T-helper 1 cell treated with Interleukin-12 subunit alpha and Interleukin-12 subunit beta and Interleukin-4 antibody, amounts not matched to agents 30 μg/mL and 1 μg/mL, for 36 hours (primary cell): ENCODE results near the gene DLX4.

Experiments
- H3K27ac Mint-ChIP-seq: one replicate; pipeline ENCODE4 v1.8.0; 2021; ENCODE audit warnings: mild to moderate bottlenecking, mixed read lengths
- H3K27me3 Mint-ChIP-seq: one replicate; pipeline ENCODE4 v1.8.0; 2021; ENCODE audit warnings: low read depth, mixed read lengths
- H3K36me3 Mint-ChIP-seq: one replicate; pipeline ENCODE4 v1.8.0; 2021; ENCODE audit warnings: low read depth, mixed read lengths
- H3K4me1 Mint-ChIP-seq: one replicate; pipeline ENCODE4 v1.8.0; 2021; ENCODE audit warnings: low read depth, mixed read lengths
- H3K4me3 Mint-ChIP-seq: one replicate; pipeline ENCODE4 v1.8.0; 2021; ENCODE audit warnings: mild to moderate bottlenecking, moderate library complexity, mixed read lengths
- H3K9me3 Mint-ChIP-seq: one replicate; pipeline ENCODE4 v1.8.0; 2021; ENCODE audit warnings: mixed read lengths

The DLX4 gene

GRCh38 chr17:49969795-49970389 is 902 bp downstream of the DLX4 start:
- Mint-ChIP-seq H3K27me3 (peaks cover 91% of the 10 kb centered on the region), H3K4me3 (peak overlapping the region; percentile 82), H3K9me3 (no peaks in the 10 kb centered on the region), H3K4me1 (peaks cover 15% of the 10 kb centered on the region), H3K36me3 (no peaks in the 10 kb centered on the region), H3K27ac (no peak overlapping the region)

- Mint-ChIP-seq H3K27me3 (peaks cover 91% of the 10 kb centered on the region), H3K4me3 (peak overlapping the region; percentile 82), H3K9me3 (no peaks in the 10 kb centered on the region), H3K4me1 (peaks cover 12% of the 10 kb centered on the region), H3K36me3 (no peaks in the 10 kb centered on the region), H3K27ac (no peak overlapping the region)
Observed at GRCh38 chr17:49970498-49970897, 1.5 kb downstream of the DLX4 start.

GRCh38 chr17:49971199-49971847 is 2.3 kb downstream of the DLX4 start:
- H3K27ac Mint-ChIP-seq = no peak overlapping the region
- H3K4me1 Mint-ChIP-seq = peaks cover 10% of the 10 kb centered on the region
- H3K9me3 Mint-ChIP-seq = no peaks in the 10 kb centered on the region
- no peaks in the 10 kb centered on the region for H3K36me3 Mint-ChIP-seq
- no peak overlapping the region for H3K4me3 Mint-ChIP-seq
- peaks cover 88% of the 10 kb centered on the region for H3K27me3 Mint-ChIP-seq

- Mint-ChIP-seq H3K4me1 (peaks cover 10% of the 10 kb centered on the region), H3K4me3 (no peak overlapping the region), H3K9me3 (no peaks in the 10 kb centered on the region), H3K27me3 (peaks cover 85% of the 10 kb centered on the region), H3K27ac (no peak overlapping the region), H3K36me3 (no peaks in the 10 kb centered on the region)
Observed at GRCh38 chr17:49971848-49972485, 3.0 kb downstream of the DLX4 start.

- Mint-ChIP-seq H3K4me1 (peaks cover 10% of the 10 kb centered on the region), H3K27ac (no peak overlapping the region), H3K36me3 (no peaks in the 10 kb centered on the region), H3K27me3 (peaks cover 83% of the 10 kb centered on the region), H3K9me3 (no peaks in the 10 kb centered on the region), H3K4me3 (no peak overlapping the region)
Observed at GRCh38 chr17:49972486-49973270, 3.7 kb downstream of the DLX4 start.

- peaks cover 82% of the 10 kb centered on the region for H3K27me3 Mint-ChIP-seq
- no peak overlapping the region for H3K27ac Mint-ChIP-seq
- no peaks in the 10 kb centered on the region for H3K36me3 Mint-ChIP-seq
- no peaks in the 10 kb centered on the region for H3K9me3 Mint-ChIP-seq
- H3K4me3 Mint-ChIP-seq = no peak overlapping the region
- peaks cover 10% of the 10 kb centered on the region for H3K4me1 Mint-ChIP-seq
Observed at GRCh38 chr17:49973271-49973615, 4.3 kb downstream of the DLX4 start.

GRCh38 chr17:49975531-49975930 is 6.5 kb downstream of the DLX4 start:
- Mint-ChIP-seq H3K9me3 (no peaks in the 10 kb centered on the region), H3K4me1 (peaks cover 5% of the 10 kb centered on the region), H3K36me3 (no peaks in the 10 kb centered on the region), H3K27ac (no peak overlapping the region), H3K4me3 (no peak overlapping the region), H3K27me3 (peaks cover 69% of the 10 kb centered on the region)

- no peak overlapping the region for H3K27ac Mint-ChIP-seq
- peaks cover 2% of the 10 kb centered on the region for H3K4me1 Mint-ChIP-seq
- H3K9me3 Mint-ChIP-seq = no peaks in the 10 kb centered on the region
- H3K4me3 Mint-ChIP-seq = no peak overlapping the region
- H3K27me3 Mint-ChIP-seq = peaks cover 69% of the 10 kb centered on the region
- H3K36me3 Mint-ChIP-seq = no peaks in the 10 kb centered on the region
Observed at GRCh38 chr17:49976163-49976827, 7.3 kb downstream of the DLX4 start.

GRCh38 chr17:49976828-49977202 is 7.8 kb downstream of the DLX4 start:
- Mint-ChIP-seq H3K36me3 (no peaks in the 10 kb centered on the region), H3K4me1 (no peaks in the 10 kb centered on the region), H3K27me3 (peaks cover 68% of the 10 kb centered on the region), H3K27ac (no peak overlapping the region), H3K9me3 (no peaks in the 10 kb centered on the region), H3K4me3 (no peak overlapping the region)

GRCh38 chr17:49977463-49978389 is 8.7 kb downstream of the DLX4 start:
- Mint-ChIP-seq H3K4me3 (no peak overlapping the region), H3K9me3 (no peaks in the 10 kb centered on the region), H3K27me3 (peaks cover 65% of the 10 kb centered on the region), H3K4me1 (no peaks in the 10 kb centered on the region), H3K36me3 (no peaks in the 10 kb centered on the region), H3K27ac (no peak overlapping the region)

- Mint-ChIP-seq H3K27me3 (peaks cover 63% of the 10 kb centered on the region), H3K9me3 (no peaks in the 10 kb centered on the region), H3K4me1 (no peaks in the 10 kb centered on the region), H3K27ac (no peak overlapping the region), H3K36me3 (no peaks in the 10 kb centered on the region), H3K4me3 (no peak overlapping the region)
Observed at GRCh38 chr17:49978501-49978900, 9.5 kb downstream of the DLX4 start.

GRCh38 chr17:49979748-49980479 is 10.9 kb downstream of the DLX4 start:
- no peaks in the 10 kb centered on the region for H3K4me1 Mint-ChIP-seq
- peaks cover 55% of the 10 kb centered on the region for H3K27me3 Mint-ChIP-seq
- H3K36me3 Mint-ChIP-seq = no peaks in the 10 kb centered on the region
- H3K27ac Mint-ChIP-seq = no peak overlapping the region
- no peaks in the 10 kb centered on the region for H3K9me3 Mint-ChIP-seq
- no peak overlapping the region for H3K4me3 Mint-ChIP-seq

- no peaks in the 10 kb centered on the region for H3K36me3 Mint-ChIP-seq
- peaks cover 49% of the 10 kb centered on the region for H3K27me3 Mint-ChIP-seq
- H3K4me1 Mint-ChIP-seq = no peaks in the 10 kb centered on the region
- H3K4me3 Mint-ChIP-seq = no peak overlapping the region
- H3K27ac Mint-ChIP-seq = no peak overlapping the region
- no peaks in the 10 kb centered on the region for H3K9me3 Mint-ChIP-seq
Observed at GRCh38 chr17:49980703-49981197, 11.8 kb downstream of the DLX4 start.
